OCI-LY3 (cell line): ENCODE results near the gene ZFP92.

ENCODE experiments used
- H2AFZ ChIP-seq: fragments of 200-600, 300-600 bp; shearing (Covaris generic); 2 replicates; pipeline ENCODE4 v1.6.0; 2014; ENCODE audit warnings: antibody characterized with exemption, low read depth, low read length
- H3K27ac ChIP-seq: fragments of 200-600, 300-600 bp; sonication (generic); 2 replicates; pipeline ENCODE4 v1.5.1; 2014; ENCODE audit warnings: mild to moderate bottlenecking, low read length, moderate library complexity, mixed read lengths
- H3K27me3 ChIP-seq: fragments of 200-600, 300-600 bp; sonication (generic); 2 replicates; pipeline ENCODE4 v1.6.1; 2014; ENCODE audit warnings: low read depth, low read length, mixed read lengths
- H3K36me3 ChIP-seq: fragments of 200-600, 300-600 bp; sonication (generic); replicated peaks from 2 replicates; pipeline ENCODE3; 2014; ENCODE audit warnings: low read depth, low read length, mixed read lengths
- H3K4me1 ChIP-seq: fragments of 300-600, 200-600 bp; sonication (generic); 2 replicates; pipeline ENCODE4 v1.6.1; 2014; ENCODE audit warnings: low read length, mixed read lengths
- H3K4me2 ChIP-seq: fragments of 200-600, 300-600 bp; sonication (generic); 2 replicates; pipeline ENCODE4 v1.6.1; 2014; ENCODE audit warnings: low read length, mixed read lengths
- H3K4me3 ChIP-seq: fragments of 300-600, 200-600 bp; sonication (generic); 2 replicates; pipeline ENCODE4 v1.5.1; 2014; ENCODE audit warnings: antibody characterized with exemption, mild to moderate bottlenecking, low read length, moderate library complexity
- H3K79me2 ChIP-seq: fragments of 300-600, 200-600 bp; shearing (Covaris generic); 2 replicates; pipeline ENCODE4 v1.6.1; 2014; ENCODE audit warnings: mild to moderate bottlenecking, low read length, mixed read lengths
- H3K9ac ChIP-seq: fragments of 300-600, 200-600 bp; shearing (Covaris generic); 2 replicates; pipeline ENCODE4 v1.6.0; 2014; ENCODE audit warnings: mild to moderate bottlenecking, low read length, moderate library complexity
- H3K9me3 ChIP-seq: fragments of 200-600, 300-600 bp; shearing (Covaris generic); 2 replicates; pipeline ENCODE4 v1.6.1; 2014; ENCODE audit warnings: low read length, mixed read lengths; ENCODE audit not compliant: insufficient read depth
- H4K20me1 ChIP-seq: fragments of 200-600, 300-600 bp; sonication (generic); 2 replicates; pipeline ENCODE4 v1.6.1; 2016; ENCODE audit warnings: low read length, mixed read lengths; ENCODE audit not compliant: insufficient read depth
- CTCF ChIP-seq: fragments of 200-600, 300-600 bp; sonication (generic); IDR thresholded peaks from 2 replicates; pipeline ENCODE4 v1.5.1; 2014; ENCODE audit warnings: antibody characterized with exemption, low read length, low read depth
- EZH2phosphoT487 ChIP-seq: fragments of 200-600 bp; shearing (Covaris generic); IDR thresholded peaks from 2 replicates; pipeline ENCODE4 v1.6.1; 2018; ENCODE audit warnings: antibody characterized with exemption, mixed run types, low read depth

The ZFP92 gene

GRCh38 chrX:153448556-153449367, 37.5 kb downstream of the ZFP92 start:
- TF ChIP-seq EZH2phosphoT487 (no peak), CTCF (no peak)
- H3K4me1 ChIP-seq, result no peaks in the 10 kb centered on the region
- peaks cover 2% of the 10 kb centered on the region for H3K36me3 ChIP-seq
- H3K27ac ChIP-seq, result no peak overlapping the region
- H4K20me1 ChIP-seq, result no peaks in the 10 kb centered on the region
- H3K79me2 ChIP-seq, result no peaks in the 10 kb centered on the region
- H3K9ac ChIP-seq, result no peak overlapping the region
- H2AFZ ChIP-seq, result no peak overlapping the region
- no peak overlapping the region for H3K4me3 ChIP-seq
- H3K9me3 ChIP-seq, result no peaks in the 10 kb centered on the region
- no peaks in the 10 kb centered on the region for H3K27me3 ChIP-seq
- no peak overlapping the region for H3K4me2 ChIP-seq

- no peaks in the 10 kb centered on the region for H3K79me2 ChIP-seq
- H3K9me3 ChIP-seq, result no peaks in the 10 kb centered on the region
- no peak overlapping the region for H2AFZ ChIP-seq
- no peaks in the 10 kb centered on the region for H3K4me1 ChIP-seq
- no peaks in the 10 kb centered on the region for H4K20me1 ChIP-seq
- no peaks in the 10 kb centered on the region for H3K27me3 ChIP-seq
- H3K4me2 ChIP-seq, result no peak overlapping the region
- H3K36me3 ChIP-seq, result peaks cover 2% of the 10 kb centered on the region
- no peak overlapping the region for H3K27ac ChIP-seq
- no peak for TF ChIP-seq CTCF
- TF ChIP-seq EZH2phosphoT487, result no peak
- no peak overlapping the region for H3K4me3 ChIP-seq
- no peak overlapping the region for H3K9ac ChIP-seq
Measured at GRCh38 chrX:153449368-153450113, 38.3 kb downstream of the ZFP92 start.

- Histone ChIP-seq H3K9me3 (no peaks in the 10 kb centered on the region), H3K4me3 (no peak overlapping the region), H3K4me1 (no peaks in the 10 kb centered on the region), H3K27me3 (no peaks in the 10 kb centered on the region), H3K36me3 (peaks cover 2% of the 10 kb centered on the region), H2AFZ (no peak overlapping the region), H3K9ac (no peak overlapping the region), H3K27ac (no peak overlapping the region), H3K4me2 (no peak overlapping the region), H3K79me2 (no peaks in the 10 kb centered on the region), H4K20me1 (no peaks in the 10 kb centered on the region)
- TF ChIP-seq CTCF (no peak), EZH2phosphoT487 (no peak)
Measured at GRCh38 chrX:153450114-153450948, 39.1 kb downstream of the ZFP92 start.

GRCh38 chrX:153450949-153451277, 39.6 kb downstream of the ZFP92 start:
- H3K36me3 ChIP-seq, result peaks cover 2% of the 10 kb centered on the region
- no peaks in the 10 kb centered on the region for H3K27me3 ChIP-seq

More at GRCh38 chrX:153450949-153451277, 39.6 kb downstream of the ZFP92 start:
- Histone ChIP-seq H4K20me1 (no peaks in the 10 kb centered on the region), H3K9ac (no peak overlapping the region), H3K79me2 (no peaks in the 10 kb centered on the region), H3K4me1 (no peaks in the 10 kb centered on the region), H3K4me2 (no peak overlapping the region), H3K9me3 (no peaks in the 10 kb centered on the region), H3K27ac (no peak overlapping the region), H3K4me3 (no peak overlapping the region), H2AFZ (no peak overlapping the region)
- no peak for TF ChIP-seq CTCF
- TF ChIP-seq EZH2phosphoT487, result no peak
